HuH-7.5 (cell line): ENCODE results near the gene ARL3.

Experiments
- DNase-seq: peaks from one replicate; pipeline ENCODE4 v3.0.0; 2011; ENCODE audit warnings: low spot score

The ARL3 gene

DNA sequence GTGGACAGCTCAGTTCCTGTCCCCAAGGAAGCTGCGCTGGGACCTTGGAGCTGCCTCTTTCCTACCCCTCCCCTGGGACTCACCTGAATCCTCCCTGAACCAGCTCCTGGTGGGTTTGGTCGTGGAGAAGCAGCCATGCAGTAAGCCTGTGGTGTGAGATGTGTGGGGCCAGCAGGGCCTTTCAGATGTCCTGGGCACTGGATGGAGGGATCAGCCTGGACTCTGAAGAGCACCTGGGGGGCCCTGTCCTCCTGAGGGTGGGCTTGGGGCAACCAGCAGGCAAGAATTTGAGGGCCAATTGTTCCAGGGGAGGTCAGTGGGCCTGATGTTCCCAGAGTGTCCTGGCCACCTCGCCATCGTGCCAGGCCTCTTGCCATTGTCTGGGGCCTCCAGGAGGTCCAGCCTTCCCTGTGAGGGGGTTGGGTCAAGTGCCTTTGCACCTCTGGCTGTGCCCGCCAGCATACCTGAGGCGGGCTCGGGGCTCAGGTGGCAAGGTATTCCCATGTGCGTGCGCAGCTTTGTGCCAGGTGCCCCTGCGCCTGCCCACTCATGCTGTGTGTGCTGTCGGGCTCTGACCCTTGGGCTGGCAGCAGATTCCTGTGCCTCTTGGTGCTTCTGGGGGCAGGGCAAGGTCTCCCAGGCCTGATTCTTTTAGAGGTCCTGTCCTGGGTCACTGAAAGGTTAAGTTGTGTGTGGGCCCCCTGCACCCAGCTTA lies 62.6 kb downstream of the ARL3 start:
- DNase-seq = no peak

DNA sequence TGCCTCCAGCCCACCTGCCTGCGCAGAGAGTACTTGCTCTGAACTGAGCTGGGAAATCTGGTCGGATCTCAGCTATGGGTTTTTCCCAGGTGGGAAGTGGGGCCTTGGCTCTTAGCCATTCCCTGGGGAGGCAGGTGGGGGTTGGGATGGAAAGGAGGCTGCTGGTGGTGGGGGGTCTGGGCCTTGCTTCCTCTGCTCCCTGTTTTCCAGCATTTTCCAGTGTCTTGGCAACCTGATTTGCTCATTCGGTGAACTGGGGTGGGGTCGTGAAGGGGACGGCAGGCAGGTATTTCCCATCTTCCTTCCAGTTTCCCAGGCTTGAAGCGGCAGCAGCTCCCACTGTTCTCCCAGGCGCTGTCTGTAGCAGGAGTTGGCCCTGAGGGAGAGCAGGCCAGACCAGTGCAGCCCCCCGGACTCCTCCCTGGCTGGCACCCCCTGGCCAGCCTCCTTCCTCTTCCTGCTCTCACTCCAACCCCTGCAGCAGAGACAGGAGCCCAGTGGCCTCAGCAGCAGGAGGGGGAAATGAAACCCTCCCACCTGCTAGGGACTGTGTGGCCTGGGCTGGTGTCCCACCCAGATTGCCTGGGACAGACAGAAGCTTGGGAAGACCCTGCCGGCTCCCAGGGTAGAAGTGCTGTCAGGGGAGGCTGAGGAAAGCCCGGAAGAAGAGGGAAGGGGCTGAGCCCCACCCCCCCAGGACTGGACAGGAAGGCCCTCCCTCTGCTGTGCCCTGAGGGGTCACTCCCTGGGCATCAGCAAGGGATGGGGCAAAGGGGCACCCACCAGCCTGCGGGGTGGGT lies 63.3 kb downstream of the ARL3 start:
- no peak for DNase-seq

DNA sequence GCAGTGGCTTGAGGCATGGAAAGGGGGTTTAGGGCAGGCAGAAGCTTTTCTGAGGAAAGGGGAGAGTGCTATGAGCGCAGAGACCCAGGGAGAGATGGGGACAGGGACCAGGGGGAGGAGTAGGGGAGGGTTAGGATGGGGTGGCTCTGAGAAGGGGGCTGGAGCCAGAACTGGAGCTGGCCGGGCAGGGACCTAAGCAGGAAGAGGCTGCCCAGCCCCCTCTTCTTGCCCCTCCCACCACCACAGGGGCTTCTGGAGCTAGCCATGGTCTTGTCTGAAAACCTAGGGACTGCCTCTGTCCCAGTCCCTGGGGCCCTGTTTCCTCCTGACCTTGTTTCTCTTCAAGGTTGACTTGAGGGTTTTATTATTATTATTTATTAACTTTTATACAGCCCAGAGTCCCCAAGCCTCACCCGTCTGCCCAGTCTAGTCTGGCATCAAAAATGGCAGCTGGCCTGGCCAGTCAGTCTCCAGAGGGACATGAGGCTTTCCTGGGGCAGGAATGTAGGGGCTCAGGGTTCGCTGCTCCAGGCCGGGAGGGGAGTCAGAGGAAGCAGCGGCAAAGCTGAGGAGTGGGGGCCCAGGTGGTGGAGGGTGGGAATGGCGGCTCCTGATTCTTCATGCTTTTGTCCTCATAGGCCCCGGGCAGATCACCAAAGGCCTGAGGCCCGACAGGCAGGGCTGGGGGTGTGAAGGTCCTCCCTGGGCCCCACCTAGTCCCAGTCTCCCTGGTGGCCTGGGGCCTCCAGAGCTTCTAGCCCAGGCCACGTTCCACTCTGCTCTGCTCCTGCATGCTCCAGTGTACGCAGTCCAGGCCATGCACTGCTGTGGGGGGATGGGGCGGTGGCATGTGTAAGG lies 64.2 kb downstream of the ARL3 start:
- no peak for DNase-seq

DNA sequence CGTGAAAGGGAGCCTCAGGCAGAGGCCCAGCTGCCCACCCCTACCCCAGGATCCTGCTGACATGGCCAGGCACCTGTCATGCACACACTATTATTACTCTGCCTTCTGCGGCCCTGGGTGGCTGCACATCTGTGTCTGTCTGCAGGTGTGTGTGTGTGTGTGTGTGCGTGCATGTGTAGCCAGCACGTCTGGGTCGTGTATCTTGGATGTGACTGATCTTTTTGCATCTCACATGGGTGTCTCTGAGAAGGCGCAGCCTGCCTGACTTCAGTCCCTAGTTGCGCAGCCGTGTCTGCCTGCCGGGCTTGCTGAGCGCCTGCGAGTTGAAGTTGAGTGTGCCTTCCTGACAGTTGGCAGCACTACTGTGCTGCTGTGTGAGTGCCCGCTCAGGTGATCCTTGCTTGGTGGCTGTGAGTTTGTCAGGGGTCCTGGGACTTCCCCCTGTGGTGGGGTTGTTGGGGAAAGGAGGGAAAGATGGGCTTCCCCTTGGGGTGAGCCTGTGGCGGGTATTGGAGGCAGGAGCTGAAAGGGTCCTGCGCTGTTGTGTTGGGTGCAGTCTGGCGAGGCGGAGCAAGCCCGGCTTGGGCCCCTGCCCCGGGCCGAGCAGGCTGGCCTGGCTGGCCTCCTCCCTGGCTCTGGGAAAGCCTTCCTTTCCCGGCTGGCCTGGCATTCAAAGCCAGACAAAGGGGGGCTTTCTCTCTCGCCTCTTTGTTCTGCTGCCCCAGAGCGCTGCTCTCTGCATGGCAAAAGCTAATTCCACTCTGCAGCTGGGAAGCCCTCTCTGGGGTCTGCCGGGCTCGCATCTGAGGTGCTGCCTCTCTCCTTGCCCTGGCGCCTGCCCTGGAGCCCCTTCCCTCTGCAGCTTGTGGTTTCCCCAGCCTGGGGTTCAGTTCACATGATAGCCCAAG lies 65.1 kb downstream of the ARL3 start:
- DNase-seq = no peak

DNA sequence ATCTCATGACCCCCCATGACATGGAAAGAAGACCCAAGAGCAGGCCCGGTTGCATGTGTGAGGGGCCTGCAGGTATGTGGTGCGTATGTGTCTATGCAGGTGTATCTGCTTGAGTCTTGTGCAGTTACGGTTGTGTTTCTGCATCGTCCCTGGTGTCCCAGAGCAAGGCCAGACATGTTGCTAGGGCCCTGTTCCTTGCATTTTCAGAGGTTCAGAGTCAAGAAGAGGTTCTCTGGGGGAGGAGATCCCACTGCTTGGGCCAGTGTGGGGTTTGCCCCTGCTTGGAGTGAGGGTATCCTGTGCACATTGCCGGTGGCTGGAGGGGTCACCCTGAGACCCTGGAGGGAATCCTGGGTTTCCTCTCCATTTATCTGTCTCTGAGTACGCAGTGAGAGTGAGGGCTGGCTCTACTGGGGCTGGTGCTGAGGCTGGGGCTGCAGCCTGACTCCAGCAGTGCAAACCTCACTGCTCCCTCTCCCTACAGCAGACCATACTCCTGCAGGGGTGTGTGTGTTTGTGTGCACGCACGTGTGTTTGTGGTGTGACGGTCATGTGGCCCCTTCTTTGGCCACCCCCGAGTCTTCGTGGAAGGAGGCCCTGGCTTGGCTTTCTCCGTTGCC lies 65.8 kb downstream of the ARL3 start:
- no peak for DNase-seq

DNA sequence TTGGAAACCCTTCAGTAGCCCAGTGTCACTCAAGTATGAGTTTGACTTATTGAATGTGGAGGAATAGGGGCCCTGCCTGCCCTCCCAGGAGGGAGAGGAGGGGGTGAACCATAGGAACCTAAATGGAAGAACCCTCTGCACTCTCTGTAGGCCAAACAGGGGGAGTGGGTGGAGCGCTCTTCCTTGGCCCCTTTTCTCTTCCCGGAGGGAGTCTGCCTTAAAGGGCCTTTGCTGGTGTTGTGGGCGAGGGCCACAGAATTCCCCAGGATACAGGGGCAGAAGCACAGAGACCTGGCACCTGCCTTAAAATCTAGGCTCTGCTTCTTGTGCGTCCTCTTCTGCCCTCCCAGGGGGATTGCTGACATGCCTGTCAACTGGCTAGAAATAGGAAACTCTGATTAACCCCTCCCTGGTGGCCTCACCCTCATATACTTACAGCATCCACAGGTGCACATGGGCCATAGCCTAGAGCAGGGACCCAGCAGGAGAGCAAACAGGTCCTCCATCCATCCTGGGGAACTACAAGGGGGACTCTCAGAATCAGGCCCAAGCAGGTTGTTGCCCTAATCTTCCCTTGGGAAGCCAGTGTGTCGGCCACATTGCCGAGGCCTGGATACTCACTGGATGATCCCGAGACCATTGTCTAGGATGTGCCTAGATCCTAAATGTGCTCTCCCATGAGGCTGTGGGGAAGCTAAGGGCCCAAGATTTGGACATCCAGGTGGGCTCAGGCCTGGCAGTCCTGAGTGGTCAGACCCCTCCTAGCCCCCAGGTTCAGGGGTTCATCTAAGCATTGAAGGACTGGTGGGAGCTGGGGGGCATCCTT lies 66.5 kb downstream of the ARL3 start:
- no peak for DNase-seq

DNA sequence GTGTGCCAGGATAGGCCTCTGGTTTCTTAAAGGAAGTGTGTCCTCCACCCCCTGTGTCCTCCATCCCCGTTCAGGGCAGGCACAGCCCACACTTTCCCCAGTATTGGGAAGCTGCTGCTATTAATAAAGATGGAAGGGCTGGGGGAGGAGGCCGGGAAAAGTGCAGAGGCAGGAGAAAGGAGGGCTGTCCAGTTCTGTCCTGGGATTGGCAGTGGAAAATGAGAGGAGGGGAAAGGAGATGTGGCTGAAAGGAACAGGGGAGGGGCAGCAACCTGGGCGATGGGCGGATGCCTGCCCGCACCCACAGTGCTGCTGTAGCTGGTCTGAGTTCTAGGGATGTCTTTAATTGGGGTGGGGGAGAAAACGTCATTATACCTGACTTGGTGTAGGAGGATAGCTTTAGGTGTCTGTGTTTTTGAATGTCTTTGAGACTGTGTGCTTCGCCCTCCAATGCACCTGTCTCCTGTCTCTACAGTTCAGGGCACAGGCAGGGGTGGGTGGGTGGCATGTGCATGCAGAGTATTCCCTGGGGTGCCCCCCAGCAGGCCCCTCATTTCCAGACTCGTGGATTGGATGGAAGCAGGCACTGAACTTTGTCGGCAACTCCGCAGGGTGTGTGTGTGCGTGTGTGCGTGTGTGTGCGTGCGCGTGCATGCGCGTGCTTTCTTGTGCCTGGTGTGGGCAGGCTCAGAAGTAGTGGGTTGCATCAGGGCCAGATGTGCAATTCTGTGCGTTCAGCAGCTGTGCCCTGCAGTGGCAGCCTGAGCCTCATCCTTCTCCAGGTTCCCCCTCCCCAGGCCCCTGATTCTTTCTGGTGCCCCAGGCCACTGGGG lies 67.4 kb downstream of the ARL3 start:
- DNase-seq = no peak

DNA sequence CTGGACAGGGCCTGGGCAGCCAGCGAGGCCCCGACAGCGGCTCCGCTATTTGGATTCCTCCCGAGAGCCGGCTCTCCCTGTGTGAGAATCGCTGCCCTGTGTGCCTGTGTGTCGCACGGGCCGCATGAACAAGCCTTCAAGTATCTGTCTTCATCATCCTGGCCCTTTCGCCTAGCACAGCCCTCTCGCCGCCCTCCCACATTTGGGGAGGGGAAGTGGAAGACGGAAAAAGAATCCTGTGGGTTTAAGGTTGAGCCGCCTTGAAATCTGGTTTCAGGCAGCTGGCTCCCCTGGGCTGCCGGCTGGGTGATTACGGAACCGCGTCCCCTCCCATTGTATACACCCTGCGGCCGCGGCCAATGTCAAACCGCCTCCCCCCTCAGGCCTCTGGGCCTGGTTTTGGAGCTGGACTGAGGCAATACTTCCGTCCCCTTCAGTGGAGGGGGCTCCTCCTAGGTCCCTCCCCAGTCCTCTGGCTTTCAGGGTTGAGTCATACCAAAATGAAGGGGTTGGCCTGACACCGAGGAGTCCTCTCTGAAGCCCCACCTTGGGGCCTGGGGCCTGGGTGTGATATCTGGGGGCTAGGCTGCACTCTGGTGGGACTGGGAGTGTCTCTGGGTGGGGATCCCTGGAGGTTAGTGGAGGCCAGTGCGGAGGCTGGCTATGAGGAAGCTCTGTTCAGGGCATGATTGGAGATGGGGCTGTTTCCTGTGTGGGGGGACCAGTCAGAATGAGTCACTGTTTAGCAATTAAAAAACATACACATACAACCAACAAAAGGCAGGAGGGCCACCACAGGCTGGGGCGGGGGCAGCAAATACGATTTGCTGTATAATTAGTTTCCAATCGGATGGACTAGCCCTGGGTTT lies 68.2 kb downstream of the ARL3 start:
- peak; percentile 56 for DNase-seq

DNA sequence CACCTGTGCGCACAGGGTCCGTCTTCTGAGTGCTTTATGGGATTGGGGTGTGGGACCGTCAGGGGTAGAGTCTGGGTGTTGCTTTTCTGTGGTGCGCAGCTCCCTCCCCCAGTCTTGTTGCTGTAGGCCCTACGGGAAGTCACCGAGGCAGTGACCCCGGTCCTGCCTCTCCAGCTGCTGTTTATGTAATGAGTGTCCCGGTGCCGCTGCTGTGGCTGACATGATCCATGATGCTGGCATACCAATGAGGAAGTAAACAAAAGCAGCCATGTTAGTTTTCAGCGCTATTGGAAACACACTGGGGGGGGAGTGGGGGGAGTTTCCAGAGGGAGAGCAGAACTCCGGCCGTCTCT lies 68.8 kb downstream of the ARL3 start:
- peak; percentile 69 for DNase-seq

DNA sequence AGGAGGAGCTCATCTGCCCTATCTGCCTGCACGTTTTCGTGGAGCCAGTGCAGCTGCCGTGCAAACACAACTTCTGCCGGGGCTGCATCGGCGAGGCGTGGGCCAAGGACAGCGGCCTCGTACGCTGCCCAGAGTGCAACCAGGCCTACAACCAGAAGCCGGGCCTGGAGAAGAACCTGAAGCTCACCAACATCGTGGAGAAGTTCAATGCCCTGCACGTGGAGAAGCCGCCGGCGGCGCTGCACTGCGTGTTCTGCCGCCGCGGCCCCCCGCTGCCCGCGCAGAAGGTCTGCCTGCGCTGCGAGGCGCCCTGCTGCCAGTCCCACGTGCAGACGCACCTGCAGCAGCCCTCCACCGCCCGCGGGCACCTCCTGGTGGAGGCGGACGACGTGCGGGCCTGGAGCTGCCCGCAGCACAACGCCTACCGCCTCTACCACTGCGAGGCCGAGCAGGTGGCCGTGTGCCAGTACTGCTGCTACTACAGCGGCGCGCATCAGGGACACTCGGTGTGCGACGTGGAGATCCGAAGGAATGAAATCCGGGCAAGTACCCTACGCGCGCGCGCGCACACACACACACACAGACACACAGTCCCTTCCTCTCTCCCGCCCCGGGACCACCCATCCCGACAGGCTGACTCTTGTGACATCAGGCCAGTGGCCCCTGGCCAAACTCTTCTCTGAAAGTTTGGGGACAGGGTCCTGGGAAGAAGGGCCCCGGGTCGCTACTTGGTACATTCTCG lies 69.4 kb downstream of the ARL3 start:
- DNase-seq = peak; percentile 84

DNA sequence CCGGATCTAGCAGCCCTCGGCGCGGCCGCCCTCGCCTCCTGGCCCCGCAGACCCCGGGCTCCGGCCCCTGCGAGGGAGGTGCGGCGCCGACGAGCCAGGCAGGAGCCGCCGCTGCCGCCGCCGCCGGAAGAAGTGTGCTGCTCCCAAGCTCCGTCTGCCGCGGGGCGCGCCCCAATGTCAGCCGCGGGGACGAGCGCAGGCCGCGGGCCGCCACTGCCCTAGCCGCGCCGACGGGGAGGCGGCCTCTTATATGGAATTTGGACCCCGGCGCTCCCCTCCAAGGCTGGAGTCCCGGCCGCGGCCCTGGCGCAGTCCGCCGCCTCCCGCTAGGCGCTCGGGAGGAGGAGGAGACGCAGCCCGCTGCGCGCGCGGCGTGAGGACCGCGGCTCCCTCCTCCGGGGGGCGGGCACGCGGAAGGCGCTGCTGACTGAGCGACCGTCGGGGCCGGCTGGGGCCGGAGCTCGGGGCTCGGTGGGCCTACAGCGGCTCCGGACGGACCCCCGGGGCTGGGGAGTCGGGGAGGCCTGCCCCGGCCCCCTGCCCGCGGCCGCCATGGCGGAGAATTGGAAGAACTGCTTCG lies 70.0 kb downstream of the ARL3 start, which contains the start of gene TRIM8:
TRIM8 (plus strand) TSS at position 414 of the 580 bp plus-strand sequence; CDS start at position 553, 139 bp downstream.
- DNase-seq = peak; percentile 49

DNA sequence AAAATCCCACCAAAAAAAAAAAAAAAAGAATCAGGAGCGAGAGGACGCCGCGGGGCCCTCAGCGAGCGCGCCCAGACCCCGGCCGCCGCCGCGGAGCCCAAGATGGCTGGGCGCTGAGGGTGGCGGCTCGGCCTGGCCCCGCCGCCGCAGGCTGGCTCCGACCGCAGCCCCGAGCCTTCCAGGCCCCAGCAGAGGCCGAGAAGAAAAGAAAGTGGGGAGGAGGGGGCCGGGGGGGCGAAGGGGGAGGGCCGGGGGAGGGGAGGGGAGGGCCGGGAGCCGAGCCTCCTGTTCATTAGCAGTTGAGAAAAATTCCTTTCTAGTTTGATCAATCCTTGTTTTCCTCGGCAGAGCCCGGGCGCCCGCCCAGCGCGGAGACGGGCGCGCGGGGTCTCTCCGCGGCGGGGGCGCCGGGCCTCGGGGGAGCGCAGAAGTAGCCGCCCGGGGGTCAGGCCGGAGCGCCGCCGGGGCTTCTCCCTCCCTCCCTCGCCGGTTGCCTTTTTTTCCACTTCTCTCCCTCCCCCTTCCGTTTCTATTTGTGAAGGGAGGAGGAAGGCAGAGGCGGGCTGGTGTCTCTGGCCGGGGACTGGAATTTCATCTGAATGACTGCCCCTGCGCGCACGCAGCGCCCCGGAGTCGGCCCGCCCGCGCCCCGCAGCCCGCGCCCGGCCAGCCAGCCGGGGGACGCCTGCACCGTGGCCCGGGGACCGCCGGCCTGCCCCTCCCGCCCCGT lies 70.7 kb downstream of the ARL3 start:
- peak; percentile 61 for DNase-seq

DNA sequence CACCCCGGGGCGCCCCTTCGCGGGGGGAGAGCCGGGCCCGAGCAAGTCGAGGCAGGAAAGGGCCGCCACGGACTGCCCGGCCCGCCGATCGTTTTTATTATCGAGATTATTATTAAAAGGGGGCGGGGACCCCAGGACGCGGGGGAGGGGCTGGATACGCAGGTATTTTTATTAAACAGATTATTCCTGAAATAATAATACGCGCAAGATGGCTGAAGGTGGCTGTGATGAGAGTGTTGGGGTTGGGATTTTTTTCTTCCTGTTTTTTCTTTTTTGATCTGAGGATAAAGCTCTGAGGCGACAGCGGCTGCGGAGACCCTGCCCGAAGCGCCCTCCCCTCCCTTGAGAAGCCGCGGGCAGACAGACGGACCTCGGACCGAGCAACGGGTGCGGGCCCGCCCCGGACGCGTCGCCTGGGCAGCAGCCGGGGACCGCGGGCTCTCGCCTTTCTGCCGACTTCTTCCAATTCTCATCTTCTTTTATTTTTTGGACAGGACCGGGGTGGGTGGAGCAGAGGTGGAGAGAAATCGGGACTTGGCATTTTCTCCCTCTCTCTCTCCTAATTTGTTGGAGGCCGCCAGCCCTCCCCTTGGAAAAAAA lies 71.4 kb downstream of the ARL3 start:
- DNase-seq = no peak

DNA sequence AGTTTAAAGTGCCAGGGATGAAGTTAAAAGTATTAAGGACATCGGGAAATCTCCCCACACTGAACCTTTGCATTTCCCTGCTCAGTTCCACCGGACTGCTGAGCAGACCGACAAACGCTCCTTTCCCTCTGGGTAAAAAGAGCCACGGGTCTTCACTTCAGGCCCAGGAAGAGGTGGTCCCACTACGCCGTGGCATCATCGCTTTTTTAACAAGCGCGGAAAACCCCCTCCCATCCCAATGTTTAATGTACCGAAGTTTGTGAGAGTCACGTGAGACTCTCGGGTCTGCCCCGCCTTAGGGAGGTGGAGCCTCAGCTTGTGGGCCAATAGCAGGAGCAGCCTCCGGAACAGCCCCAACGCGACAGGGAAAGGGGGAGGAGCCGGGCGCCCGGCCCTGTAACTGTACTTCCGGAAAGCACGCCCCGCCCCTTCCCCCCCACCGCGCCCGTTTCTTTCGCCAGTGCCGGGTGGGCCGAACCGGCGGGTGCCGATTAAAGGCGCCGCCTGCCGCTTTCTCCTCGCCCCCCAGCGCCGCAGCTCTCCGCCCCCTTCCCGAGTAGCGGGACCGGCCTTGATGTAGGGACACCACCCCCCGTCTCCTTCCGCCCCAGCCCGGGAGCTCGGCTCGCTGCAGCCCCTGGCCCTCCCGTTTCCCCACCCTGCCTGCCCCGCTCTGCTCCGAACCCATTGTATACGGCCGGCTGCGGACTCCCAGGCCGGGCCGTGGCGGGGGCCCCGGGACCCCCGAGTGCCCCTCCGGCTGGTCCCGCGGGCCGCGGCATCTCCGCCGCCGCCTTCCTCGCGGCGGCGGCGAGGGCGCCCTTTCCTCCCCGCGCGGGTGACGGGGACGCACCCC lies 72.1 kb downstream of the ARL3 start:
- DNase-seq = peak; percentile 91

DNA sequence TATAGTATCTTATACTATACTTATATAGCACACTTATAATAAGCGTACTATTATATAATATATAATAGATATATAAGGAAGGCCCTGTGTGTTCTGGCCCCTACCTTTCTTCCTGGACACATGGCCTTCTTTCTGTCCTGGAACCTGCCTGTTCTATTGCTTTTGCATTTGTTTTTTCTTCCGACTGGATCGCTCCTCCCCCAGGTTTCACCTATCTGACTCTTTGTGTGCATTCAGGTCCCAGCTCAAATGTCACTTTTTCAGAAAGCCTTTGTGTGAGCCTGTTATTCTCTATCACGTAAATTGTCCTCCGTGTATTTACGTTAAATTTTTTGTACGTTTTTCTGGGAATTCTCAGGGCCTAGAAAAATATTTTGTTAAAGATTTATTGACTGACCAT lies 72.8 kb downstream of the ARL3 start:
- DNase-seq = no peak
